Neural cell (in vitro differentiated cells): ENCODE data around the gene COL4A4. TPM values are rescaled to one million over a fixed set of nuclear protein-coding genes. Genes with fewer than 3 reads are reported as not detected.
"Not testable (repeated sequence)": the region's sequence is repeated elsewhere in the genome, so short reads cannot be mapped to it uniquely, and the experiment has no call there.

ENCODE experiments used
- H2AFZ ChIP-seq: fragments of 200-600, 300-800 bp; sonication (generic), shearing (Covaris generic); 2 replicates; pipeline ENCODE4 v1.6.0; 2014; ENCODE audit warnings: low read depth, mild to moderate bottlenecking, antibody characterized with exemption, low read length, moderate library complexity
- H3F3A ChIP-seq: fragments of 200-600 bp; shearing (Covaris generic); 2 replicates; pipeline ENCODE4 v1.6.1; 2016; ENCODE audit warnings: mild to moderate bottlenecking, moderate library complexity, mixed read lengths, antibody characterized with exemption, low read length; ENCODE audit not compliant: insufficient read depth, poor library complexity, severe bottlenecking
- H3K27ac ChIP-seq: fragments of 200-600, 300-800 bp; sonication (generic), shearing (Covaris generic); 2 replicates; pipeline ENCODE4 v1.5.1; 2014; ENCODE audit warnings: mild to moderate bottlenecking, low read length, moderate library complexity
- H3K27me3 ChIP-seq: fragments of 300-800, 200-600 bp; sonication (generic), shearing (Covaris generic); 2 replicates; pipeline ENCODE4 v1.6.0; 2014; ENCODE audit warnings: mild to moderate bottlenecking, low read depth, low read length, moderate library complexity; ENCODE audit not compliant: insufficient read depth
- H3K36me3 ChIP-seq: fragments of 300-800, 200-600 bp; sonication (generic), shearing (Covaris generic); 2 replicates; pipeline ENCODE4 v1.5.1; 2014; ENCODE audit warnings: mild to moderate bottlenecking, antibody characterized with exemption, low read length, moderate library complexity; ENCODE audit not compliant: insufficient read depth
- H3K4me2 ChIP-seq: fragments of 300-800, 200-600 bp; sonication (generic), shearing (Covaris generic); 2 replicates; pipeline ENCODE4 v1.6.0; 2014; ENCODE audit warnings: mild to moderate bottlenecking, low read length
- H3K4me3 ChIP-seq: fragments of 300-800, 200-600 bp; sonication (generic), shearing (Covaris generic); 2 replicates; pipeline ENCODE4 v1.5.1; 2014; ENCODE audit warnings: mild to moderate bottlenecking, low read length, moderate library complexity
- H3K79me2 ChIP-seq: fragments of 200-600 bp; shearing (Covaris generic); replicated peaks from 2 replicates; pipeline ENCODE4 v1.6.0; 2014; ENCODE audit warnings: mild to moderate bottlenecking, low read length, moderate library complexity; ENCODE audit not compliant: insufficient read depth
- H3K9ac ChIP-seq: fragments of 300-800, 200-600 bp; sonication (generic), shearing (Covaris generic); 2 replicates; pipeline ENCODE4 v1.6.1; 2016; ENCODE audit warnings: mild to moderate bottlenecking, low read length, mixed read lengths
- H3K9me2 ChIP-seq: fragments of 200-600 bp; shearing (Covaris generic); 2 replicates; pipeline ENCODE4 v1.6.1; 2016; ENCODE audit warnings: mild to moderate bottlenecking, low read length, mixed read lengths; ENCODE audit not compliant: insufficient read depth
- H3K9me3 ChIP-seq: fragments of 200-600, 300-800 bp; sonication (generic), shearing (Covaris generic); 2 replicates; pipeline ENCODE4 v1.6.1; 2016; ENCODE audit warnings: mild to moderate bottlenecking, mixed run types, low read length, moderate library complexity, mixed read lengths
- H4K20me1 ChIP-seq: fragments of 200-600 bp; shearing (Covaris generic); 2 replicates; pipeline ENCODE4 v1.6.1; 2016; ENCODE audit warnings: mild to moderate bottlenecking, mixed run types; ENCODE audit not compliant: insufficient read depth
- CTCF ChIP-seq: fragments of 450-650 bp; IDR thresholded peaks from 2 replicates; pipeline ENCODE4 v1.5.1; 2014; ENCODE audit warnings: antibody characterized with exemption, mild to moderate bottlenecking, moderate library complexity; ENCODE audit not compliant: poor library complexity, severe bottlenecking
- EP300 ChIP-seq: fragments of 450-650 bp; conservative IDR thresholded peaks from 2 replicates; pipeline ENCODE4 v1.6.1; 2014; ENCODE audit warnings: antibody characterized with exemption, mild to moderate bottlenecking, moderate library complexity; ENCODE audit not compliant: poor library complexity, severe bottlenecking
- EZH2 ChIP-seq: fragments of 200-600, 300-800 bp; shearing (Covaris generic), sonication (generic); IDR thresholded peaks from 2 replicates; pipeline ENCODE4 v1.6.1; 2014; ENCODE audit warnings: antibody characterized with exemption, low read length, borderline replicate concordance, mild to moderate bottlenecking; ENCODE audit not compliant: insufficient read depth, poor library complexity, severe bottlenecking
- MXI1 ChIP-seq: fragments of 450-650 bp; conservative IDR thresholded peaks from 2 replicates; pipeline ENCODE4 v1.6.1; 2014; ENCODE audit warnings: antibody characterized with exemption, mild to moderate bottlenecking; ENCODE audit not compliant: poor library complexity, severe bottlenecking
- POLR2AphosphoS5 ChIP-seq: IDR thresholded peaks from 2 replicates; pipeline ENCODE4 v1.6.1; 2012
- RAD21 ChIP-seq: fragments of 450-650 bp; conservative IDR thresholded peaks from 2 replicates; pipeline ENCODE4 v1.6.1; 2014; ENCODE audit warnings: antibody characterized with exemption, mild to moderate bottlenecking, moderate library complexity
- SMC3 ChIP-seq: fragments of 450-650 bp; conservative IDR thresholded peaks from 2 replicates; pipeline ENCODE4 v1.6.1; 2014; ENCODE audit warnings: antibody characterized with exemption, mild to moderate bottlenecking, moderate library complexity; ENCODE audit not compliant: poor library complexity
- TAF1 ChIP-seq: IDR thresholded peaks from 2 replicates; pipeline ENCODE4 v1.6.1; 2012; ENCODE audit warnings: low read depth
- polyA plus RNA-seq: library from polyadenylated mRNA; depleted of rRNA; stranded (reverse); fragments of >200 nt; gene quantifications from 2 replicates; pipeline ENCODE4 v1.2.3, GENCODE V29; 2014
- TF ChIP-seq, protein P1 (sequence below): IDR thresholded peaks from 2 replicates; pipeline ENCODE4 v1.6.1; 2012; ENCODE audit warnings: borderline replicate concordance

Gene COL4A4
- polyA plus RNA-seq, 1 donor from 2014 or later = 0.35 TPM

DNA sequence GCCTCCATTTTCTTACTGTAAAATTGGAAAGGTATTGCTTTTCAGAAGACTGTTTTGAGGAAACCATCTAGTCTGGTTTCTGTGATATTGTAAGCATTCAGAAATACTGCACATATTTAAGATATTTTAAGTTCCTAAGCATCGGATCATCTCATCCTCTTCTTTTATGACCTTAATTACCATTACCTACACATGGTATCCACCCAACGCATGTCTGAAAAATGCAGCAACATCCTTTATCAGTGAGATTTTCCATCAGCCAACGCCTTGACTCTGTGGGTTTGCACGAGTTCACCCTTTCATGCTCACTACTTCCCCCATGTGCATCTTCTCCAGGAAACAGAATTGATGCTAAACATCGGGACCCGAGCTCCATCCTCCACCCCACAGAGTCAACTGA, 84.3 kb downstream of the COL4A4 start:
- no peaks in the 10 kb centered on the region for H4K20me1 ChIP-seq
- H2AFZ ChIP-seq = no peak overlapping the region
- no peak overlapping the region for H3K4me3 ChIP-seq
- H3F3A ChIP-seq = no peaks in the 10 kb centered on the region
- H3K27me3 ChIP-seq = no peaks in the 10 kb centered on the region
- no peaks in the 10 kb centered on the region for H3K36me3 ChIP-seq
- TF ChIP-seq POLR2AphosphoS5 (no peak), EZH2 (no peak), MXI1 (no peak), RAD21 (no peak), EP300 (no peak), SMC3 (no peak), CTCF (no peak), TAF1 (no peak)
- TF ChIP-seq, protein P1, sequence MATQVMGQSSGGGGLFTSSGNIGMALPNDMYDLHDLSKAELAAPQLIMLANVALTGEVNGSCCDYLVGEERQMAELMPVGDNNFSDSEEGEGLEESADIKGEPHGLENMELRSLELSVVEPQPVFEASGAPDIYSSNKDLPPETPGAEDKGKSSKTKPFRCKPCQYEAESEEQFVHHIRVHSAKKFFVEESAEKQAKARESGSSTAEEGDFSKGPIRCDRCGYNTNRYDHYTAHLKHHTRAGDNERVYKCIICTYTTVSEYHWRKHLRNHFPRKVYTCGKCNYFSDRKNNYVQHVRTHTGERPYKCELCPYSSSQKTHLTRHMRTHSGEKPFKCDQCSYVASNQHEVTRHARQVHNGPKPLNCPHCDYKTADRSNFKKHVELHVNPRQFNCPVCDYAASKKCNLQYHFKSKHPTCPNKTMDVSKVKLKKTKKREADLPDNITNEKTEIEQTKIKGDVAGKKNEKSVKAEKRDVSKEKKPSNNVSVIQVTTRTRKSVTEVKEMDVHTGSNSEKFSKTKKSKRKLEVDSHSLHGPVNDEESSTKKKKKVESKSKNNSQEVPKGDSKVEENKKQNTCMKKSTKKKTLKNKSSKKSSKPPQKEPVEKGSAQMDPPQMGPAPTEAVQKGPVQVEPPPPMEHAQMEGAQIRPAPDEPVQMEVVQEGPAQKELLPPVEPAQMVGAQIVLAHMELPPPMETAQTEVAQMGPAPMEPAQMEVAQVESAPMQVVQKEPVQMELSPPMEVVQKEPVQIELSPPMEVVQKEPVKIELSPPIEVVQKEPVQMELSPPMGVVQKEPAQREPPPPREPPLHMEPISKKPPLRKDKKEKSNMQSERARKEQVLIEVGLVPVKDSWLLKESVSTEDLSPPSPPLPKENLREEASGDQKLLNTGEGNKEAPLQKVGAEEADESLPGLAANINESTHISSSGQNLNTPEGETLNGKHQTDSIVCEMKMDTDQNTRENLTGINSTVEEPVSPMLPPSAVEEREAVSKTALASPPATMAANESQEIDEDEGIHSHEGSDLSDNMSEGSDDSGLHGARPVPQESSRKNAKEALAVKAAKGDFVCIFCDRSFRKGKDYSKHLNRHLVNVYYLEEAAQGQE = no peak
- H3K27ac ChIP-seq = no peak overlapping the region
- H3K79me2 ChIP-seq = no peaks in the 10 kb centered on the region
- no peaks in the 10 kb centered on the region for H3K9me3 ChIP-seq
- H3K9me2 ChIP-seq = no peaks in the 10 kb centered on the region
- H3K4me2 ChIP-seq = no peak overlapping the region
- H3K9ac ChIP-seq = no peak overlapping the region

DNA sequence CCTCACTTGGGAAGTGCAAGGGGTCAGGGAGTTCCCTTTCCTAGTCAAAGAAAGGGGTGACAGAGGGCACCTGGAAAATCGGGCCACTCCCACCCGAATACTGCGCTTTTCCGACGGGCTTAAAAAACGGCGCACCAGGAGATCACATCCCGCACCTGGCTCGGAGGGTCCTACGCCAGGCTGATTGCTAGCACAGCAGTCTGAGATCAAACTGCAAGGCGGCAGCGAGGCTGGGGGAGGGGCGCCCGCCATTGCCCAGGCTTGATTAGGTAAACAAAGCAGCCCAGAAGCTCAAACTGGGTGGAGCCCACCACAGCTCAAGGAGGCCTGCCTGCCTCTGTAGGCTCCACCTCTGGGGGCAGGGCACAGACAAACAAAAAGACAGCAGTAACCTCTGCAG, 98.9 kb downstream of the COL4A4 start:
- H3K36me3 ChIP-seq, H4K20me1 ChIP-seq, H3K79me2 ChIP-seq, H3K27ac ChIP-seq, H3K4me3 ChIP-seq, H3K4me2 ChIP-seq, H3K9me3 ChIP-seq, H3K9ac ChIP-seq, H3K27me3 ChIP-seq, H3K9me2 ChIP-seq, H3F3A ChIP-seq, H2AFZ ChIP-seq: not testable (repeated sequence)

DNA sequence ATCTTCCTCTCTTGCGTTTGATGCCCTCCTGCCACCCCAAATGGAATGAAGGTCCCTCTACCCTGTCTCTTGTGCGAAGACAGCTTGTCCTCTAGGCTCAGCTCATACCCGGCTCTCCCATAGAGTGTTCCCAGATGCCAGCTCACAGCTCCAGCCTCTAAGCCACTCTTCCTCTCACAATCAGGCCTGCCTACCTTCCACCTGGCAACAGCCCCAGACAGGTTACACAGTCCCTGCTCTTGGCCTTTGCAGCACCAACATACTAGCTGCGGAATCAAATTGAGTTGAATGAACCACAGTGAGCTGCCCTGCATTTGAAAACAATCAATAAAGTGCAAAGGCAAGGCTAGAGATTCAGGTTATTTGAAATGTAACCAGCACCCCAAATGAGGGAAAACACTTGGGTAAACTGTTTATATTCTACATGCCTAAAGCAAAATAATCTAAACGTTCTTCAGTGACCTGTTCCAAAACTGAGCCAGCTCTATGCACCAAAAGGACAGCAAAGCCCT, 105.1 kb downstream of the COL4A4 start:
- Histone ChIP-seq H3K27me3 (no peaks in the 10 kb centered on the region), H3K9ac (no peak overlapping the region), H3K4me3 (no peak overlapping the region), H3F3A (no peaks in the 10 kb centered on the region), H3K9me3 (no peaks in the 10 kb centered on the region), H3K36me3 (no peaks in the 10 kb centered on the region), H3K27ac (no peak overlapping the region), H3K4me2 (no peak overlapping the region), H4K20me1 (no peaks in the 10 kb centered on the region), H2AFZ (no peak overlapping the region), H3K79me2 (no peaks in the 10 kb centered on the region), H3K9me2 (no peaks in the 10 kb centered on the region)
- no peak for TF ChIP-seq SMC3
- no peak for TF ChIP-seq RAD21
- no peak for TF ChIP-seq CTCF
- no peak for TF ChIP-seq TAF1
- no peak for TF ChIP-seq MXI1
- TF ChIP-seq EP300 = no peak
- TF ChIP-seq POLR2AphosphoS5 = no peak
